ENCODE data around the gene KDELR3.

The KDELR3 gene

GRCh38 chr22:38484244-38484643, 16.3 kb downstream of the KDELR3 start:
- DNase-seq, result no peak

GRCh38 chr22:38485783-38486182, 17.9 kb downstream of the KDELR3 start:
- peak; percentile 21 for DNase-seq

- DNase-seq, result peak; percentile 29
Measured at GRCh38 chr22:38487946-38488345, 20.1 kb downstream of the KDELR3 start.

GRCh38 chr22:38489142-38489541, 21.2 kb downstream of the KDELR3 start:
- no peak for DNase-seq

GRCh38 chr22:38489561-38490145, 21.8 kb downstream of the KDELR3 start:
- no peak for DNase-seq

GRCh38 chr22:38490475-38490874, 22.6 kb downstream of the KDELR3 start:
- DNase-seq, result no peak

GRCh38 chr22:38490915-38491314, 23.0 kb downstream of the KDELR3 start:
- DNase-seq, result no peak

GRCh38 chr22:38491707-38492348, 23.9 kb downstream of the KDELR3 start:
- no peak for DNase-seq

- DNase-seq, result no peak
Measured at GRCh38 chr22:38494498-38494897, 26.6 kb downstream of the KDELR3 start.

GRCh38 chr22:38494939-38495338, 27.0 kb downstream of the KDELR3 start:
- no peak for DNase-seq

- no peak for DNase-seq
Measured at GRCh38 chr22:38497869-38498268, 30.0 kb downstream of the KDELR3 start.

- DNase-seq, result no peak
Measured at GRCh38 chr22:38501797-38502672, 34.1 kb downstream of the KDELR3 start.

- no peak for DNase-seq
Measured at GRCh38 chr22:38503021-38503420, 35.1 kb downstream of the KDELR3 start.

GRCh38 chr22:38504731-38505540, 37.0 kb downstream of the KDELR3 start:
- DNase-seq, result peak; percentile 74

- DNase-seq, result peak; percentile 74
Measured at GRCh38 chr22:38505541-38506117, 37.7 kb downstream of the KDELR3 start.

- peak; percentile 97 for DNase-seq
Measured at GRCh38 chr22:38506118-38506962, 38.4 kb downstream of the KDELR3 start, which contains the start of gene DDX17. Gene DDX17 (minus strand): TSS chr22:38506311.

GRCh38 chr22:38510416-38510970, 42.6 kb downstream of the KDELR3 start:
- DNase-seq, result no peak

- DNase-seq, result no peak
Measured at GRCh38 chr22:38513063-38513462, 45.2 kb downstream of the KDELR3 start.

GRCh38 chr22:38518620-38519019, 50.7 kb downstream of the KDELR3 start:
- no peak for DNase-seq

- no peak for DNase-seq
Measured at GRCh38 chr22:38519453-38520250, 51.8 kb downstream of the KDELR3 start.

Measured in stimulated activated CD8-positive, alpha-beta memory T cell treated with anti-CD3 and anti-CD28 coated beads, Interleukin-4, amount 100 ng/mL, for 48 hours (primary cell).